Esophagus squamous epithelium (tissue), 5 donors: ENCODE results near the gene SLC6A7. TPM values are rescaled to one million over a fixed set of nuclear protein-coding genes. Genes with fewer than 3 reads are reported as not detected.

ENCODE experiments used
- DNase-seq: peaks from one replicate; lab custom pipeline; 2025; lab: John Stamatoyannopoulos, UW
- H3K27ac ChIP-seq, 4 donors: fragments of 200-600 bp; sonication (generic); one replicate each; pipeline ENCODE4 v1.5.1; 2016 to 2019; ENCODE audit warnings: mild to moderate bottlenecking in 1 of 4
- H3K27me3 ChIP-seq, 4 donors: fragments of 200-600 bp; sonication (generic); 1 replicate in 3 of 4; 2 replicates in 1 of 4; pipeline versions ENCODE4 v1.5.1 to v1.6.0; 2017 to 2021; ENCODE audit warnings: antibody characterized with exemption in 1 of 4
- H3K36me3 ChIP-seq, 3 donors: fragments of 200-600 bp; sonication (generic); one replicate each; pipeline ENCODE4 v1.5.1; 2016 to 2019
- H3K4me1 ChIP-seq, 3 donors: fragments of 200-600 bp; sonication (generic); one replicate each; pipeline ENCODE4 v1.5.1; 2017 to 2019
- H3K4me3 ChIP-seq, 4 donors: fragments of 200-600 bp; sonication (generic); 1 replicate in 3 of 4; 2 replicates in 1 of 4; pipeline ENCODE4 v1.5.1; 2016 to 2019; ENCODE audit warnings: mild to moderate bottlenecking in 2 of 4, moderate library complexity in 1 of 4
- H3K9me3 ChIP-seq, 3 donors: fragments of 200-600 bp; sonication (generic); one replicate each; pipeline ENCODE4 v1.5.1; 2016 to 2019
- CTCF ChIP-seq, 6 experiments: fragments of 450-650 bp in 4 of 6; fragments of 200-600 bp in 2 of 6; sonication (generic) in 2 of 6; IDR thresholded peaks; one replicate each; pipeline ENCODE4 v1.5.1; 2016 to 2019; ENCODE audit warnings: antibody characterized with exemption in 6 of 6, mild to moderate bottlenecking in 4 of 6, moderate library complexity in 4 of 6
- POLR2A ChIP-seq, 4 donors: fragments of 450-650 bp; IDR thresholded peaks; one replicate each; pipeline ENCODE4 v1.6.1; 2017; ENCODE audit warnings: antibody characterized with exemption in 4 of 4, mild to moderate bottlenecking in 4 of 4, moderate library complexity in 3 of 4
- WGBS, 2 donors: methylation state at CpG; one replicate each; pipeline ENCODE4 v1.1.5; 2018; 5-methylcytosine and 5-hydroxymethylcytosine counted together
- intact Hi-C: fragments of 100-400 bp; cut with DNase I; formaldehyde crosslinking; loops from one replicate; pipeline ENCODE4 v1.15.0; 2022
- total RNA-seq, 4 donors: library from RNA; depleted of rRNA; stranded (reverse); fragments of >200 nt; gene quantifications; one replicate each; pipeline ENCODE4 v1.1.0, GENCODE V29; 2016
- donor health status: DM: yes; HTN: yes; CAD: no.

Gene SLC6A7
- total RNA-seq, 4 donors from 2014 or later: not detected

- Histone ChIP-seq H3K27me3 (peaks cover 0 to 34% (median 0%) of the 10 kb centered on the region in 4 donors), H3K4me3 (no peak overlapping the region), H3K27ac (peak overlapping the region in 2 of 4 donors; percentile 87 to 91), H3K4me1 (peaks cover 8 to 70% (median 9%) of the 10 kb centered on the region in 3 donors), H3K36me3 (no peaks in the 10 kb centered on the region), H3K9me3 (no peaks in the 10 kb centered on the region)
- DNase-seq: no peak
- intact Hi-C loops: loop anchor here (5.0 kb wide), 1 partner anchor 56 kb away; no protein-coding TSS in a partner anchor
- 35 to 51% methylated on average over 9 to 10 of the region's 14 CpGs for WGBS, 2 donors
- TF ChIP-seq CTCF (IDR thresholded peaks at IDR 0.05) (peak; percentile 64 to 97 (median 96)), POLR2A (IDR thresholded peaks at IDR 0.05) (no peak)
Observed at GRCh38 chr5:150161242-150162141, 28.4 kb upstream of the SLC6A7 start.

- no peak for DNase-seq
- peak overlapping the region in 1 of 4 donors; percentile 91 for H3K27ac ChIP-seq
- 80 to 81% methylated on average over 2 to 3 of the region's 3 CpGs for WGBS, 2 donors
- no peaks in the 10 kb centered on the region for H3K36me3 ChIP-seq
- intact Hi-C loops: loop anchor here (5.0 kb wide), 1 partner anchor 55 kb away; no protein-coding TSS in a partner anchor
- TF ChIP-seq POLR2A (IDR thresholded peaks at IDR 0.05) (no peak), CTCF (IDR thresholded peaks at IDR 0.05) (no peak)
- peaks cover 8 to 72% (median 12%) of the 10 kb centered on the region in 3 donors for H3K4me1 ChIP-seq
- no peak overlapping the region for H3K4me3 ChIP-seq
- H3K27me3 ChIP-seq: peaks cover 0 to 34% (median 2%) of the 10 kb centered on the region in 4 donors
- H3K9me3 ChIP-seq: no peaks in the 10 kb centered on the region
Observed at GRCh38 chr5:150162142-150162513, 27.7 kb upstream of the SLC6A7 start.

- H3K36me3 ChIP-seq: no peaks in the 10 kb centered on the region
- H3K4me3 ChIP-seq: no peak overlapping the region
- intact Hi-C loops: loop anchor here (5.0 kb wide), 1 partner anchor 54 kb away; no protein-coding TSS in a partner anchor
- 74 to 77% methylated on average over 2 to 3 of the region's 3 CpGs for WGBS, 2 donors
- peak overlapping the region in 2 of 4 donors; percentile 36 to 80 for H3K27ac ChIP-seq
- DNase-seq: no peak
- peaks cover 8 to 66% (median 11%) of the 10 kb centered on the region in 3 donors for H3K4me1 ChIP-seq
- TF ChIP-seq CTCF (IDR thresholded peaks at IDR 0.05) (no peak), POLR2A (IDR thresholded peaks at IDR 0.05) (no peak)
- H3K27me3 ChIP-seq: peaks cover 0 to 34% (median 3%) of the 10 kb centered on the region in 4 donors
- no peaks in the 10 kb centered on the region for H3K9me3 ChIP-seq
Observed at GRCh38 chr5:150163035-150163434, 26.8 kb upstream of the SLC6A7 start.

GRCh38 chr5:150163547-150164059 is 26.3 kb upstream of the SLC6A7 start:
- Histone ChIP-seq H3K9me3 (no peaks in the 10 kb centered on the region), H3K36me3 (no peaks in the 10 kb centered on the region), H3K4me3 (no peak overlapping the region), H3K4me1 (peaks cover 7 to 61% (median 8%) of the 10 kb centered on the region in 3 donors), H3K27ac (peak overlapping the region in 3 of 4 donors; percentile 50 to 80 (median 57)), H3K27me3 (peaks cover 0 to 37% (median 3%) of the 10 kb centered on the region in 4 donors)
- intact Hi-C loops: loop anchor here (5.0 kb wide), 1 partner anchor 54 kb away; no protein-coding TSS in a partner anchor
- 49 to 60% methylated on average over 13 of the region's 13 CpGs for WGBS, 2 donors
- DNase-seq: no peak
- TF ChIP-seq POLR2A (IDR thresholded peaks at IDR 0.05) (no peak), CTCF (IDR thresholded peaks at IDR 0.05) (no peak)
